HG03520 (cell line): ENCODE results near the gene TIMM22.

ENCODE experiments used
- ATAC-seq: cut with Tn5 transposase; IDR thresholded peaks from one replicate; pipeline ENCODE4 v1.9.1; 2021; ENCODE audit warnings: mild to moderate bottlenecking, moderate library complexity; ENCODE audit not compliant: unreplicated experiment

Gene TIMM22

GRCh38 chr17:1001640-1002411, 4.9 kb downstream of the TIMM22 start:
- no peak for ATAC-seq

- ATAC-seq = no peak
Observed at GRCh38 chr17:1002412-1002753, 5.5 kb downstream of the TIMM22 start.

GRCh38 chr17:1002771-1003555, 6.0 kb downstream of the TIMM22 start:
- ATAC-seq = no peak

GRCh38 chr17:1003633-1003971, 6.7 kb downstream of the TIMM22 start:
- no peak for ATAC-seq

GRCh38 chr17:1003972-1004768, 7.2 kb downstream of the TIMM22 start:
- ATAC-seq = no peak

GRCh38 chr17:1004769-1005295, 7.9 kb downstream of the TIMM22 start:
- ATAC-seq = no peak

GRCh38 chr17:1005361-1005946, 8.5 kb downstream of the TIMM22 start:
- ATAC-seq = no peak

GRCh38 chr17:1006054-1006453, 9.1 kb downstream of the TIMM22 start:
- no peak for ATAC-seq

GRCh38 chr17:1007310-1008007, 10.5 kb downstream of the TIMM22 start:
- ATAC-seq = no peak

- ATAC-seq = no peak
Observed at GRCh38 chr17:1008008-1008761, 11.3 kb downstream of the TIMM22 start.

- no peak for ATAC-seq
Observed at GRCh38 chr17:1009229-1010085, 12.5 kb downstream of the TIMM22 start.

GRCh38 chr17:1010086-1010450, 13.1 kb downstream of the TIMM22 start:
- no peak for ATAC-seq

GRCh38 chr17:1010586-1010985, 13.7 kb downstream of the TIMM22 start:
- no peak for ATAC-seq

- ATAC-seq = no peak
Observed at GRCh38 chr17:1011138-1011537, 14.2 kb downstream of the TIMM22 start.

GRCh38 chr17:1011760-1012735, 15.1 kb downstream of the TIMM22 start:
- ATAC-seq = no peak

- no peak for ATAC-seq
Observed at GRCh38 chr17:1012823-1013728, 16.1 kb downstream of the TIMM22 start.

- no peak for ATAC-seq
Observed at GRCh38 chr17:1013729-1014090, 16.8 kb downstream of the TIMM22 start.
